RWPE1 (cell line): Measurements from ENCODE around the gene DPF3.

ENCODE experiments used
- CTCF ChIA-PET: fragments of 350-600 bp; sonication (Branson Sonifier 250); formaldehyde crosslinking; extraction: SDS; loops from one replicate; lab custom pipeline; 2021; lab: Yijun Ruan, JAX
- POLR2A ChIA-PET: fragments of 400-600 bp; formaldehyde crosslinking; extraction: SDS; loops from one replicate; lab custom pipeline; 2020; ENCODE audit warnings: antibody characterized with exemption; ENCODE audit not compliant: low non-redundant PET; lab: Yijun Ruan, JAX
- DNase-seq: peaks from one replicate; pipeline ENCODE4 v3.0.0; 2012; ENCODE audit warnings: low spot score
- H3K27ac ChIP-seq: fragments of 450-650 bp; 2 replicates; pipeline ENCODE4 v1.5.1; 2017
- TF ChIP-seq, protein P1 (sequence below): fragments of 450-650 bp; conservative IDR thresholded peaks from 2 replicates; pipeline ENCODE4 v1.5.1; 2017; ENCODE audit warnings: low read depth, mild to moderate bottlenecking

DPF3 gene

DNA sequence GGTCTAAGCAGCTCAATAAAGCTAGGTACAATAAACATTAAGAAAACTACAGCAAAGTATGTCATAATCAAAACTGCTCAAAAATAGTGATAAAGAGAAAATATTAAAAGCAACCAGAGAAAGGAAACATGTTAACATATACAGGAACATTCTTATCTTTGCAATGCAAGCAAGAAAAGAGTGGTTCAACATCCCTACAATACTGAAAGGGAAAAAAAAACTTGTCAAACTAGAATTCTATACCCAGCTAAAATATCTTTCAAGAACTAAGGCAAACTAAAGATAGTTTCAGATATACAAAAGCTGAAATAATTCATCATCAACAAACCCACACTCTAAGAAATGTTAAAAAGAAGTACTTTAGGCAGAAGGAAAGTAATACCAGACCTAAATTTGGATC, 134.2 kb downstream of the DPF3 start:
- no peak for DNase-seq
- ChIA-PET POLR2A (no interaction called here), CTCF (no interaction called here)
- H3K27ac ChIP-seq = no peak overlapping the region
- TF ChIP-seq, protein P1, sequence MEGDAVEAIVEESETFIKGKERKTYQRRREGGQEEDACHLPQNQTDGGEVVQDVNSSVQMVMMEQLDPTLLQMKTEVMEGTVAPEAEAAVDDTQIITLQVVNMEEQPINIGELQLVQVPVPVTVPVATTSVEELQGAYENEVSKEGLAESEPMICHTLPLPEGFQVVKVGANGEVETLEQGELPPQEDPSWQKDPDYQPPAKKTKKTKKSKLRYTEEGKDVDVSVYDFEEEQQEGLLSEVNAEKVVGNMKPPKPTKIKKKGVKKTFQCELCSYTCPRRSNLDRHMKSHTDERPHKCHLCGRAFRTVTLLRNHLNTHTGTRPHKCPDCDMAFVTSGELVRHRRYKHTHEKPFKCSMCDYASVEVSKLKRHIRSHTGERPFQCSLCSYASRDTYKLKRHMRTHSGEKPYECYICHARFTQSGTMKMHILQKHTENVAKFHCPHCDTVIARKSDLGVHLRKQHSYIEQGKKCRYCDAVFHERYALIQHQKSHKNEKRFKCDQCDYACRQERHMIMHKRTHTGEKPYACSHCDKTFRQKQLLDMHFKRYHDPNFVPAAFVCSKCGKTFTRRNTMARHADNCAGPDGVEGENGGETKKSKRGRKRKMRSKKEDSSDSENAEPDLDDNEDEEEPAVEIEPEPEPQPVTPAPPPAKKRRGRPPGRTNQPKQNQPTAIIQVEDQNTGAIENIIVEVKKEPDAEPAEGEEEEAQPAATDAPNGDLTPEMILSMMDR = no peak

GRCh38 chr14:72758993-72759392, 134.9 kb downstream of the DPF3 start:
- CTCF ChIA-PET = no interaction called here
- no peak for DNase-seq
- TF ChIP-seq, protein P1 = no peak
- POLR2A ChIA-PET = no interaction called here
- H3K27ac ChIP-seq = no peak overlapping the region

DNA sequence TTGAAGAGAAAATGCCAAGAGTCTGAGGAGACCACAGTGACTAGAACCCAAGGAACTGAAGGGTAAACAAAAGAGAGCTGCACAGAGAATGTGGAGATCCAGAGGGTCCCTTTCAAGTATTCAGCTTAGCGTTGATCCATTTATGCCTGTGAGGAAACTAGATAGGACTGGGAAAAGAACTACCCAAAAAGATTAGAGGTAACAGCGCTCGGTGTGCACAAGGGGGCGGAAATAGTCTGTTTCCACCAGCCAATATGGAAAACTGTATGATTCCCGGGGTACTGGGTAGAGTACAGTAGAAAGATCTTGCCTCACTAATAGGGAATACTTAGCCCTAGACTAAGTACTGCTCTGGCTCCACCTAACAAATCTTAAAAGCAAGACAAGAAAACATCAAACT, 135.5 kb downstream of the DPF3 start:
- DNase-seq = no peak
- no peak overlapping the region for H3K27ac ChIP-seq
- POLR2A ChIA-PET = no interaction called here
- CTCF ChIA-PET = interaction anchor here (0.6 kb wide), 1 partner anchor 21 kb away, joined by 5 read pairs; no protein-coding TSS in a partner anchor
- TF ChIP-seq, protein P1 = no peak

DNA sequence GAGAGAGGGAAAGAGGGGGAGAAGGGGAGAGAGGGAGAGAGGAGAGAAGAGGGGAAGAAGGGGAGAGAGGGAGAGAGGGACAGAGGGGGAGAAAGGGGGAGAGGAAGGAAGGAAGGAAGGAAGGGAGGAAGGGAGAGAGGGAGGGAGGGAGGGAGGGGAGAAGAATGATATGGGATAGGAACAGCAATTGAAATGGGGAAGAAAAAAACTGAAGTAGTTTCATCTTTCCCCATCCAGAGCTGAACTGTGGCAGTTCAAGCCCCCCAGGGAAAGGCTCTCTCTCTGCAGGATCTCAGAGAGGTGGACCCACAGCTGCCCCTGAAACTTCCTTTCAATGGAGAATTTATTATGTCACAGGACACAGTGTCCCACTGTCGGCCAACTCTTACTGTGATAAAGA, 136.9 kb downstream of the DPF3 start:
- TF ChIP-seq, protein P1 = no peak
- H3K27ac ChIP-seq = no peak overlapping the region
- no peak for DNase-seq
- POLR2A ChIA-PET = no interaction called here
- CTCF ChIA-PET = no interaction called here

DNA sequence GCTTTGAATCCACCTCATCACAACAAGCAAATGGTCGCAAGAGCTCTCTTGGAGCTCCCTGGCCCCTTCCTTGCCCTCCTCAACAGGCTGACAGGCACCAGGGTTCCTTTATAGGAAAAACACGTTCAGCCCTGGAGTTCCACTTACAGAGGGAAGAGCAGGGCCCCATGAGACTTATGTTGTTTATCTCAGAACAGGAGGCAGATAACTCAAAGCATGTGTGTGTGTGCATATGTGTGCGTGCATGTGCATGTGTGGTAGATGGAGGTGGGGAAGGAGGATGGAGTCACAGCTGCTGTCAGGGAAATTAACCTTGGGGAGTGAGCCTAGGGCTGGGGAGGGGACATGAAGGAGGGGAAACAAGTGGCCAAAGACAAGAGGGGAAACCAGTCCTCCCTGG, 138.1 kb downstream of the DPF3 start:
- CTCF ChIA-PET = no interaction called here
- H3K27ac ChIP-seq = no peak overlapping the region
- no peak for DNase-seq
- TF ChIP-seq, protein P1 = no peak
- POLR2A ChIA-PET = no interaction called here

GRCh38 chr14:72754949-72755348, 139.0 kb downstream of the DPF3 start:
- no peak for DNase-seq
- TF ChIP-seq, protein P1 = no peak
- ChIA-PET CTCF (interaction anchor here (0.6 kb wide), 1 partner anchor 29 kb away, joined by 4 read pairs; no protein-coding TSS in a partner anchor), POLR2A (no interaction called here)
- H3K27ac ChIP-seq = no peak overlapping the region
